GM21786 (cell line): ENCODE measurements around the gene TRIOBP.
"Not testable (repeated sequence)": the region's sequence is repeated elsewhere in the genome, so short reads cannot be mapped to it uniquely, and the experiment has no call there.

Source experiments
- ATAC-seq: cut with Tn5 transposase; IDR thresholded peaks from one replicate; pipeline ENCODE4 v1.9.1; 2021; ENCODE audit not compliant: unreplicated experiment

Gene TRIOBP

DNA sequence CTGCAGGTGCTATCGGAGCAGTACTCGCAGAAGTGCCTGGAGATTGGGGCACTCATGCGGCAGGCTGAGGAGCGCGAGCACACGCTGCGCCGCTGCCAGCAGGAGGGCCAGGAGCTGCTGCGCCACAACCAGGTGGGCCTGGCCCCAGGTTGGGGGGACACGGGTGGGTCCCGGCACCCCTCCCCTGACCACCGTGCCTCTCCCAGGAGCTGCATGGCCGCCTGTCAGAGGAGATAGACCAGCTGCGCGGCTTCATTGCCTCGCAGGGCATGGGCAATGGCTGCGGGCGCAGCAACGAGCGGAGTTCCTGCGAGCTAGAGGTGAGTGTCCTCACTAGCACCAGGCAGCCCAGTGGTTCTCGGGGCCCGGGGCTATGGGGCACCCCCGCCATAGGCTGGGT, 72.2 kb downstream of the TRIOBP start:
- ATAC-seq, result no peak

DNA sequence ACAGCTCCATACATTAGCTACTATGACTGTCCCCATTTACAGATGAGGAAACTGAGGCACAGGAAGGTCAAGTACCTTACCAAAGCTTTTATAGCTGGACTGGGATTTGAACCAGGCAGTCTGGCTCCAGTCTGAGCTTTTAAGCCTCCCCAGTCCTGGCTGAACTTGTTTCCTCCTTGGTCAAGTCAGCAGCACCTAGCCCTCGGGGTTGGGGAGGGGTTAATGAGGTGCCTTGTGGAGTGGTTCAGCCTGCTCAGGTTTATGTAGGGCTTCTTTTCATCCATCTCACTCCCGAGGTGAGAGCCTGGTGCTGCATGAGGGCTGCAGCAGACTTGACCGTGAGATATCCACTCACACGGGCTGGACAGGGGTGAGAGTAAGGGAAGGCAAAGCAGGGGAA, 74.2 kb downstream of the TRIOBP start:
- no peak for ATAC-seq

DNA sequence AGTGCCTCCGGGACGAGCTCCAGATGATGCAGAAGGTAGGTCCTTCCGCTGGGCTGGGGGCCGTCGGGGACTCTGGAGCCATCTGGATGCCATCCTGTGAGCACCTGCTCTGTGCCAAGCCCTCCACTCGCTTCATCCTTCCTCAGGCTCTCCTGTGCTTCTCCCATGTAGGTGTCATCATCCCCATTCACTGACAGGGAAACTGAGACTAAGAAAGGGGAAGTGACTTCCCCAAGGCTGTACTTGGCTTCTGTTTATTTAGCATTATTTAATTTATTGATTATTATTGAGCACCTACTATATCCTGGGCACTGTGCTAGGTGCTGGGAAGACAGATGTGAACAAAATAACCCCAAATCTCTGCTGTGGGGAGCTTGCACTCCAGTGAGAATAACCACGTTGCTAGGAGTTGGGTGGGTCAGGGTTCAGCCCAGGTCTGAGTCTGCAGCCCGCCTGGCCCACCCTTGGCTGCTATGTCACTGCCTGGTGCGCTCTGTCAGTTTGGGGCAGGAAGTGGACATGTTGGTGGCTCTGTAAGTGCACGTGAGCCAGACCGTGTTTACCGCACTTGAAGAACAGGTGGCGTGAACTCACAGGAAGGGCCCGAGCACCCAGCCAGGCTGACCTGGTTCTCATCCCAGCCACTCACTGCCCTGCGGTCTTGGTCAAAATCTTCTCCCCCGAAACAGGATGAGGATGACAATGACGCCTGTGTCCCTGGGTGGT, 75.0 kb downstream of the TRIOBP start:
- ATAC-seq, result no peak

DNA sequence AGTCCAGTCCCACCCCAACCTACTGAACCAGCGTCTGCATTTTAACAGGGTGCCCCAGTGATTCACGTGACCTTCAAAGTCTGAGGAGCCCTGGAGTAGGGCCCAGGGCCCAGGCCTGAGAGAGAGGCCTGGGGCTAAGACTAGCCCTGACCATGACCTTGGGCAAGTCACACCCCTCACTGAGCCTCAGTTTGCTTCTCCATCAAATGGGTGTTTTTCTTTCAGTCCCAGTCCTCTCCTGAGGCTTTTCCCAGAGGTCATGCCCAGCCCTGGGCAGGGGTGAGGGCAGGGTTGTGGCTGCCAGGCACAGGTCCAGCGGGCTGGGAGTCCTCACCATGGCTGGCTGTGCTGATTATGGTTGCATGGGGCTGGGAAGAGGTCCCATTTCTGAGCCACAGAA, 77.9 kb downstream of the TRIOBP start:
- no peak for ATAC-seq

DNA sequence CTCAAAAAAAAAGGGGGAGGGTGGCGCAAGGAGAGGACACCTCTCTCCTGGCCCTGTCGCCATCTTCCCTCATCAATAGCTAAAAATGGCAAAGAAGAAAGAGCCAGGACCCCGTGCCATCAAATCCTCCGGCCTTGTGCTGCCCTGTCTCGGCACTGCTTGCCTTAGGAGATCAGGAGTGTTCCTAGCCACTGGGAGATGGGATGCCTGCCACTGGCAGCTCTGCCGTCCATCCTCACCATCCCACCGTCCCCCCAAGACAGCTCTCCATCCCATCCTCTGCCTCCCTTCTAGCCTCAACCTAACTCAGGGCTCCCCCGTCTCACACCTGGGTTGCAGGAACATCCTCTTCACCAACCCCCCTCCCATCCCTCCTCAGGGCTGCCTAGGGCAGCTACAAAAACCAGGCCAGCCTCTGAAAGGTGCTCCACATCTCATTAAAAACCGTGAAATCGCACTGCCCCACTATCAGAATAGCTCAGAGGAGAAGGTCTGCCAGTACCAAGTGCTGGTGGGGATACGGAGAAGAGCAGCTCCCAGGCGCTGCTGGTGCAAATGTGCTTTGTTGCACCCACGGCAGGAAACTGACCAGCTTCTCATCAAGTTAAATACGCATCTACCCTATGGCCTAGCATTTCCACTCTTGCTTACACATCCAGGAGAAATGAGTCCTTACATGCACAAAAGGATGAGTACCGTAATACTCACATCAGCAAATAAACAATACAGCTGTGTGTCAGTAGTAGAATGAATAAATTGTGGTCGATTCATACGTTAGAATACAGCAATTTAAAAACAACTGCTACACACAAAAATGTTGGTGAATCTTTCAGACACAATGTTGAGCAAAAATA, 79.2 kb downstream of the TRIOBP start:
- ATAC-seq, result no peak

DNA sequence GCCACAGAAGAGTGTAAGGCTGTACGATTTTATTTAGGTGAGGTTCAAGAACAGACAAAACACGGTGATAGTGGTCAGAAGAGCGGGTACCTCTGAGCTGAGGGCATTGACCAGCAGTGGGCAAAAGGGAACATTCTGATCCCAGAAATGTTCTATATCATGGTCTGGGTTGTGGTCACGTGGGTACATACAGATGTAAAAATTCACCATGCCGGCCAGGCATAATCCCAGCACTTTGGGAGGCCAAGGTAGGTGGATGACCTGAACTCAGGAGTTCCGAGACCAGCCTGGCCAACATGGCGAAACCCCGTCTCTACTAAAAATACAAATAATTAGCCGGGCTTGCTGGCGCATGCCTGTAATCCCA, 79.8 kb downstream of the TRIOBP start:
- ATAC-seq, result no peak

DNA sequence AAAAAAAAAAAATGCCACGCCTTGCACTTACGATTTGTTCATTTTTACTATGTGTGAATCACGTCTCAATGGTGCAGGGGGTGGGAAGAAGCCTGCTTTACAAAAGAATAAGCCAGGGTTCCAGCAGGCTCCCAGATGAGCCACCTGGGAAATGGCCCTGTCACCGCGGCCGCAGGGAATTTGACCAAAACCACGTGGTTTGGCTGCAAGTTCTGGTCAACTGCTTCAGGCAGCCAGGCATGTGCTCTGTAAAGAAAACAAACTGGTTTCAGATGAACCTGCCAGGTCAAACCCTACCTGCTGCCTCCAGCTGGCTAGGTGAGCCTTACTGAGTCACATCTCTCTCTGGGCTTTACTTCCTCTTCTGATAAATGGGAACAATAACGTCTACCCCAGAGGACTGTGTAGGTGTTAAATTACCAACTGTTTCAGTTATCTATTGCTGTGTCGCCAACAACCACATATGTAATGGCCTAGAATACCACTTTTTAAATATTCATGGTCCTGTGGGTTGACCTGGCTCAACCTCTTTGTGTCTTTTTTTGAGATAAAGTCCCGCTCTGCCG, 80.4 kb downstream of the TRIOBP start:
- ATAC-seq, result no peak

DNA sequence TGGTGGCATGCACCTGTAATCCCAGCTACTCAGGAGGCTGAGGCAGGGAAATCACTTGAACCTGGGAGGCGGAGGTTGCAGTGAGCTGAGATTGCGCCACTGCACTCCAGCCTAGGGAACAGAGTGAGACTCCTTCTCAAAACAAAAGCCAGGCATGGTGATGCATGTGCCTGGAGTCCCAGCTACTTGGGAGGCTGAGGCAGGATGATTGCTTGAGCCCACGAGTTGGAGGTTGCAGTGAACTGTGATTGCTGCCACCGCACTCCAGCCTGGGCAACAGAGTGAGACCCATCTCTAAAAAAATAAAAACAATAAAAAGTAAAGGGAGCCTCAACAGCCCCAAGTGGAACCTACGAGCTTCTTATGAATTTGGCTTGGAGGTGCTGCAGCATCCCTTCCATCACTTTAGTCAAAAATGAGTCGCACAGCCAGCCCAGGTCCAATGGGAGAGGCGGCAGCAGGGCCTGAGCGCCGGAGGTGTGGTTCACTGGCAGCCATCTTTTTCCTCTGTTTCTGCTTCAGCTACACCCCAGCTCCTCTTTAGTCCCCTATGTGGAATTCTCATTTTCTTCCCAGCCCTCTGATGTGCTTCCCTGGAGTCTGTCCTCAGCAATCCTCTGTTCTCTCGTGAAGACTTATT, 81.6 kb downstream of the TRIOBP start:
- no peak for ATAC-seq

DNA sequence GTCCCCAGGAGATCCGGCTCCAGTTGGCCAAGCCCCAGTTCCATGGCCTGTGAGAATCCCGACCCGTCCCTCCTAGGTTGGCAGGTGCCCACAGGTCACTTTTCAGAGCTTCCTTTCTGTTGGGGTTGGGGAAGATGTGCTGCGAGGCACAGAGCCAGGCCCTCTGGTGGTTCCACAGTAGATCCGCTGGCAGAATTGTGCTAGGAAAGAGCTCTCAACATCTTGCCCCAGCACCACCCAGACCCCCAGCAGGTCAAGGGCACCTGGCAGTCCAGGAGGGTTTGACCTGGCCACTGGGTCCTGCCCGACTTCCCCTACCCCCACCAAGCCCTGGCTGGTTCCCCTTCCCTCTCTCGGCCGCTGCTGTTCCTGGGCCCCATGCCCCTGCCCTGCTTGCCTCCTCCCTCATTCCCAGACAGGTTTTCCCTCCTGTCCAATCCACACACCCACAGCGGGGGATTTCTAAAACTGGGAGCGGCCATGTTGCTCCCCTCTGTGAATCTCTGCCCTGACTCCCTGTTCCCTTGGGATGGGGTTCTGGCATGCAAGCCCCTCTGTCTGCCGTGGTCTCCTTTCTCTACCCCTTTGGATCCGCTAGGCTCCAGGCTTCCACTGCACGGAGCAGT, 84.7 kb downstream of the TRIOBP start:
- ATAC-seq, result no peak

DNA sequence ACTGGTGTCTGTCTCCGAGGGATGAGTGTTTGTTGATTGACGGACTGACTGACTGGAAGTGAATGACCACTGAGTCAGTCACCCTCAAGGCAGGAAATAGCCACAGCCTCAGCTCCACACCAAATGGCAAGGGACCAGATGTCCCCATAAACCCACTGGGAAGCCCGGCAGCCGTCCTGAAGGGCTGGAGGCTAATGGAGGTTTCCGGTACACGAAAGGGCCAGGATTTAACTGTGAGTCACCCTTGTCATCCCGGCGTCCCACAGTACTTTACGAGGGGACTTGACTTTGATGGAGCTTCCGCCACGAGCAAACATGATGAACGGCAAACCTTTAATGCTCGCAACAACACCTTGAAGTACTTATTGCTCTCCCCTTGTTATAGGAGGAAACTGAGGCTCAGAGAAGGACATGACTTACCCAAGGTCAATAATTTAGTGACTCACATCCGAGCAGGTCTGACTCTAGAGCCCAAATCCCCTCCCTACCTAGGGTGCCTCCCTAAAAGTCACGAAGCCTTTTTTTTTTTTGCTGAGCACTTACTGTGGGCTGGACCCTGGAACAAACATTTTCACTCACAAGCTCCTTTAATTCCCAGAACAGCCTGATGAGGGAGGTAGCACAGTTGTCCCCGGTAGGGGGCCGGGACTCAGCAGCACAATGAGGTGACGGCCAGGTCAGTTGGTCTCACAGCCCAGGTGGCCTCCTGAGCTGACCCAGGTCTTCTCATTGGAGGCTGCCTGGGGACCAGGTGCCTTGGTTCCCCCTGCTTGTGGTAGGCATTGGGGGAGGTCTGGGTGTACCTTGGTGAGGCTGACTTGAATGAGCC, 85.7 kb downstream of the TRIOBP start:
- ATAC-seq, result no peak

DNA sequence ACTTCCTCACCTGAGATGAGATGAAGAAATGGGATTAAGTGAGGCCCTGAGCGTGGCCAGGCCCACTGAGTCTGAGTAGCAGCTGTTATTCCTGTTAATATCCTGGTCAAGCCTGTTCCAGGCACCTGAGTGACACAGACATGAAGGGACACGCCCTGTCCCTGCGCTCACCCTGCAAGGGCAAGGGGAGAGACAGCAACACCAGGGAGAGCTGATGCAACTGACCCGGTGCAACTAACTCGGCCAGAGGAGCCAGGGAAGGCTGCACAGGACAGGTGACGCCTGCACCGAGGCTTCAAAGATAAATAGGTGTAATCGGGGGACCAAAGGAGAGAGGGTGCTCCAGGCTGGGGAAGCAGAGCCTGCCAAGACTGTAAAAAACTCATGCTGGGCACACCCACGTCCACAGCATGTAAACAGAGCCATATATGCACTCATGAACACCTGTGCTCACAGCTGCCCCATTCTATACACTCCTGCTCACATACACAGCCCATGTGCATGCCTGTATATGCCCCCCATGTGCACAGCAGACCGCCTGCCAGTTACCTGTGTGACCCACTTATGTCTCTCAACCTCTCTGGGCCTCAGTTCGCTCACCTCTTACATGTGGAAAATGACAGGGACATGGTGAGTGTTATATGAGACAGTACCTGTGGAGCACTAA, 88.1 kb downstream of the TRIOBP start:
- no peak for ATAC-seq

DNA sequence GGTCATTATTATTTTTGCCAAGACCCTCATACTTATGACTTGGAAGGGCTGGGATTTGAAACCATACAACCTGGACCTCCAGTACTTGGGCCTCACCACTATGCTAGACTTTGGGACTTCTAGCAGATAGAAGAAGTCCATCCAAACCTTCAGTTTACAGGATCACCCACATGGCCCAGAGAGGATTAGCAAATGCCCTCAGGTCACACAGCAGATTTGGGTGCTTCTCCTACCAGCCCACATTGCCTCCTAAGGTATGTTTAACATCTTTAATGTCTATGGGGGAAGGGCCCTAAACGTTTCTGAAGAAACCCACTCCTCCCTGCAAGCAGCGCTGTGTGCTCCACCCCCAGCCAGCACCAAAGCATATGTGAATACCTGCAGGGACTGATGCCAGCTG, 93.4 kb downstream of the TRIOBP start:
- ATAC-seq, result no peak

DNA sequence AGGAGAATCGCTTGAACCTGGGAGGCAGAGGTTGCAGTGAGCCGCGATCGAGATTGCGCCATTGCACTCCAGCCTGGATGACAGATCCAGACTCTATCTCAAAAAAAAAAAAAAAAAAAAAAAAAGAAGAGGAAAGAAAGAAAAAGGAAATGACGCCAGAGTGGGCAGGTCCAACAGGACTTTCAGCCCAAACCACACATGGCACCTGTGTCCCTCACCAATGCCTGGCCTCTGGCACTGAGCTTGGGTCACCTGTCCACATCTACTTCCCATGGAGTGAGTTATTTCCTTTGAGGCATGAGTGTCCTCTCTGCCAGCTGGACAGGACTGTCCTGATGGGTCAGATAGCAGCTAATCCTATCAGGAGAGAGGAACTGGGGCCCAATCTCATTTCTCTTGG, 95.6 kb downstream of the TRIOBP start:
- ATAC-seq, result no peak

DNA sequence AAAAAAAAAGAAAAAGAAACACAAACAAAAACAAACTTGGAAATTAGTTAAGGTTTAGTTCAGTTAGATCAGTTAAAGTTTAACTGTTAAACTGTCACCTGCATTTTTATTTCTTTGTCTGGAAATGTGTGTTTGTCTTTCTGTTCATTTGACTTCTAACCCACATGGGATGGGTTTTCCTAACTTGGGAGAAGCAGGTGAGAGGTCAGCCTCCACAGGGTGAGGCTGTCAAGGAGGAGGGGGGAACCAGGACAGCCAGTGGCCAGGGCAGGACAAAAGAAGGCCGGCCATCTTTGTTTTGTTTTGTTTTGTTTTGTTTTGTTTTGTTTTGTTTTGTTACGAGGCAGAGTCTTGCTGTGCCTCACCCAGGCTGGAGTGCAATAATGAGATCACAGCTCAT, 97.5 kb downstream of the TRIOBP start:
- no peak for ATAC-seq

DNA sequence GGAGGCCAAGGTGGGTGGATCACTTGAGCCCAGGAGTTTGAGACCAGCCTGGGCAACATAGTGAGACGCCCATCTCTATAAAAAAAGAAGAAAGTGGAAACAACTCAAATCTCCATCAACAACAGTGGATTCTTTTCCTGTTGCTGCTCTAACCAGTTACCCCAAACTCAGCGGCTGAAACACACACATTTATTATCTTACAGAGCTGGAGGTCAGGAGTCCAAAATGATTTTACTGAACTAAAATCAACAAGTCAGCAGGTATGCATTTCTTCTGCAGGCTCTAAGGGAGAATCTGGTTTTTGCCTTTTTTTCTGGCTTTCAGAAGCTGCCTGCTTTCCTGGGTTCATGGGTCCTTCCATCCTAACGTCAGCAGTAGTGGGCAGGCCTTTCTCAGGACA, 99.2 kb downstream of the TRIOBP start:
- ATAC-seq, result no peak

DNA sequence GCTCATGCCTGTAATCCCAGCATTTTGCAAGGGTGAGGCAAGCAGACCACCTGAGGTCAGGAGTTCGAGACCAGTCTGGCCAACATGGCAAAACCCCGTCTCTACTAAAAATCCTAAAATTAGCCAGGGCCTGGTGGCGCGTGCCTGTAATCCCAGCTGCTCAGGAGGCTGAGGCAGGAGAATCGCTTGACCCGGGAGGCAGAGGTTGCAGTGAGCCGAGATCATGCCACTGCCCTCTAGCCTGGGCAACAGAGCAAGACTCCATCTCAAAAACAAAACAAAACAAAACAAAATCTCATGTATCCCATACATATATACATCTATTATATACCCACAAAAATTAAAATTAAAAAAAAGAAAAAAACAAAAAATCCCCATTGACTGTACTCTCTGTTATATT, 100.4 kb downstream of the TRIOBP start:
- not testable (repeated sequence) for ATAC-seq

DNA sequence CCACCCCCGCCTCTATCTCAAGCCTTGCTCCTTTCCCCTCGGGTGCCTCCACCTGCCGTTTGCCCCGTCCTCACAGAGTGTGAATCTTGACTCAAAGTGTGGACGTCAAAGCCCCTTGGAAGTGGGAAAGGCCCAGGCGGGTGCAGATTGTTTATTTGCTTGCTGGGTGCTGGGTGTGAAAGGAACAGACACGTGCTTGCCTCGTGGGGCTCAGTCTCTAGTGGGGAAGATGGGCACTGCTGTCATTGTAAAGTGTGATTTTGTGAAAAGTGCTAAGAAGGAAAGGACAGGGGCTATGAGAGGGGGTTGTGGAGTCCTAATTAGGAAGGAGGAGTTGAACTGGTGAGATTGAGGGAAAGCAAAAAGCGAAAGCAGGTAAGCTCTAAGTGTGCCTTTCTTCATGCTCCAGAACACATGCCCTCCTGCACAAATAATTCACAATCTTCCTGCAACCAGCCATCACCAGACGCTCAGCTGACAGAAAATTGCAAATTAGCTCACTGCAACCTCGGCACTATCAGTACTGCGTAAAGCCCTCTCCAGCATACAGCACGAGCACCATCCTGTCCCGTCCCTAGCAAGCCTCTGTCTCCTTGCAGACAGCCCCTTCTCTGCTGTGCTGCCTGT, 101.1 kb downstream of the TRIOBP start:
- no peak for ATAC-seq

DNA sequence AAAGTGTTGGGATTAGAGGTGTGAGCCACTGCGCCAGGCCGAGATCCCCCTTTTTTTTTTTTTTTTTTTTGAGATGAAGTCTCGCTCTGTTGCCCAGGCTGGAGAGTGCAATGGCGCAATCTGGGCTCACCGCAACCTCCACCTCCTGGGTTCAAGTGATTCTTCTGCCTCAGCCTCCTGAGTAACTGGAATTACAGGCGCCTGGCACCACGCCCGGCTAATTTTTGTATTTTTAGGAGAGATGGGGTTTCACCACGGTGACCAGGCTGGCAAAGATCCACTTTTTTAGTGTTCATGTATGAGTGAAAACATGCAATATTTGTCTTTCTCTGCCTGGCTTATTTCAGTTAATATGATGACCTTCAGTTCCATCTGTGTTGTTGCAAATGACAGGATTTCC, 103.1 kb downstream of the TRIOBP start:
- ATAC-seq, result not testable (repeated sequence)

DNA sequence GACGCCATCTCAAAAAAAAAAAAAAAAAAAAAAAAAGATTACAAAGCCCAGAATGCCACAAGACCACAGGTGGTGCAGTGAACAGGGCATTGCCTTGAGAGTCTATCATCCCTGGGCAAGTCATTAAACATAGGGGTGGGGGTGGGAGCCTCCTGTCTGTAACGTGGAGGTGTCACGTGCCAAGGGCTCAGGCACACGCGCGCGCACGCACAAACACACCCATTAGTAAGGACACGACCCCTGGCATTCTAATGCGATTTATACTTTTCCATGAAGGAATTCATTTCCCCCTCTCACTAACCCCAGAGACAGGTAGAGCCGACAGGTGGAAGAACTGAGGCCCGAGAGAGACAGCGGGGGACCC, 105.1 kb downstream of the TRIOBP start:
- no peak for ATAC-seq
